Activated naive CD8-positive, alpha-beta T cell treated with anti-CD3 and anti-CD28 coated beads for 36 hours (primary cell): ENCODE data around the gene RFXANK. TPM values are rescaled to one million over a fixed set of nuclear protein-coding genes. Genes with fewer than 3 reads are reported as not detected.
"Not testable (repeated sequence)": the region's sequence is repeated elsewhere in the genome, so short reads cannot be mapped to it uniquely, and the experiment has no call there.

Experiments used
- DNase-seq: peaks from one replicate; pipeline ENCODE4 v3.0.0; 2021
- H3K27ac Mint-ChIP-seq: one replicate; pipeline ENCODE4 v1.8.0; 2022; ENCODE audit warnings: mild to moderate bottlenecking, moderate library complexity, mixed read lengths
- H3K27me3 Mint-ChIP-seq: one replicate; pipeline ENCODE4 v1.8.0; 2022; ENCODE audit warnings: mild to moderate bottlenecking, mixed read lengths
- H3K36me3 Mint-ChIP-seq: one replicate; pipeline ENCODE4 v1.8.0; 2021; ENCODE audit warnings: mild to moderate bottlenecking, mixed read lengths
- H3K4me1 Mint-ChIP-seq: one replicate; pipeline ENCODE4 v1.8.0; 2021; ENCODE audit warnings: mixed read lengths
- H3K4me3 Mint-ChIP-seq: one replicate; pipeline ENCODE4 v1.8.0; 2022; ENCODE audit warnings: mild to moderate bottlenecking, moderate library complexity, mixed read lengths
- H3K9me3 Mint-ChIP-seq: one replicate; pipeline ENCODE4 v1.8.0; 2022; ENCODE audit warnings: mixed read lengths
- total RNA-seq, 2 experiments: library from RNA; stranded (reverse); gene quantifications; one replicate each; pipeline ENCODE4 v1.2.3, GENCODE V29; 2021

RFXANK gene
- total RNA-seq, 2 experiments from 2014 or later, result 84.6 to 85.4 TPM

- Mint-ChIP-seq H3K27ac (no peak overlapping the region), H3K36me3 (no peaks in the 10 kb centered on the region), H3K9me3 (no peaks in the 10 kb centered on the region), H3K27me3 (peaks cover 50% of the 10 kb centered on the region), H3K4me3 (no peak overlapping the region), H3K4me1 (peaks cover 10% of the 10 kb centered on the region)
- no peak for DNase-seq
Measured at GRCh38 chr19:19209372-19209771, 17.3 kb downstream of the RFXANK start.

GRCh38 chr19:19211499-19212420 is 19.7 kb downstream of the RFXANK start, which contains the start of gene NCAN:
TSS of gene NCAN (plus strand) at chr19:19211958. CDS start at chr19:19216954, 4,996 bp downstream.
- no peak for DNase-seq
- peaks cover 10% of the 10 kb centered on the region for H3K4me1 Mint-ChIP-seq
- H3K27me3 Mint-ChIP-seq, result peaks cover 71% of the 10 kb centered on the region
- no peaks in the 10 kb centered on the region for H3K36me3 Mint-ChIP-seq
- H3K9me3 Mint-ChIP-seq, result no peaks in the 10 kb centered on the region
- H3K27ac Mint-ChIP-seq, result no peak within 1 kb of the TSS
- no peak within 1 kb of the TSS for H3K4me3 Mint-ChIP-seq

DNA sequence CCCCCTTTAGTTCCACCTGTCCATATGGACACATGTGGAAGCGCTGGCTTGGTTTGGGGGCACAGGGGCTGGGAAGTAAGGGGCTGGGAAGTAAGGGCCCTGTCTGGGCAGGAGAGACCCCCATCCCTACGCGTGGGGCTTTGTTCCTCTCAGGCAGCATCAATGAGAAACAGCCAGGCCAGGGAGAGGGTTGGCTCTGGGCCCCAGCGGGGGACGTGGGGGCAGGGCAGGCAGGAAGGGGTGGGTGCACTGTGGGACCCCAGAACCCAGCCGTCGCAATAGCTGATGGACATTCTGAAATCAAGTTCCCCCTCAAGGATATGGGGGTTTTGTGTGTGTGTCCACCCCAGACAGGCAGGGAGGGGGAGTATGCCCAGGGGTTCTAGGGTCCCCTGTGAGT is 20.9 kb downstream of the RFXANK start:
- Mint-ChIP-seq H3K4me1 (peaks cover 5% of the 10 kb centered on the region), H3K4me3 (no peak overlapping the region), H3K27ac (no peak overlapping the region), H3K27me3 (peaks cover 77% of the 10 kb centered on the region), H3K36me3 (no peaks in the 10 kb centered on the region), H3K9me3 (no peaks in the 10 kb centered on the region)
- no peak for DNase-seq

DNA sequence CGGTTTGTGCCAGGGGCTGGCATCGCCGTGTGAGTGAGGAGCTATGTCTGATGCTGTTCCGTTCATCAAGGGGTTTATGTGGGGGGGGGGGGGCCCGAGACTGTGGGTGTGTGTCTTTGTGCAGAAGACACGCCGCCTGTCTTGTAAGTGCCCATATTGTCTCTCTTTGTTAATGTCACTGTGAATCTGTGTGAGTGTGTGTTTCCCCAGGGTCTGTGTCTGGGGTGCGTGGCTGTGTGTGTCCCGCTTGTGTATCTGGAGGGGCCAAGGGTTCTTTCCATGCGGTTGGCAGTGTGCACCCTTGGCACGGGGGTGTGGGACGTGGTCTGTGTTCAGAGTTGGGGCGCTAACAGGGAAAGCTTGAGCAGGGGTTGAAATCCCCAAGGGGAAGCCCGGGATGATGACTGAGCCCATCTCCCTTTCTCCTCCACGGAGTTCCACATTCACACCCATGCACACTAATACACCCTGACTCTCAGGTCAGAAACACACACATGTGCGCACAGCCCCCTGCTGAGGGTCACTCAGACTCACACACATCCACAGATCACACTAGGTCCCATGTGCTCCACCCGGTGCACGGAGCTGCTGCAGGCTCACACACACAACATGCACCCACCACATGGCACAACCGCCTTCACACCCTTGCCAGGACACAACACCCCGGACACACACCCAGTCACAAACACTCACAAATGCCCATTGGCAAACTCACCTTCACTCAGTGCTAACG is 21.5 kb downstream of the RFXANK start:
- Mint-ChIP-seq H3K4me3 (no peak overlapping the region), H3K27ac (no peak overlapping the region), H3K27me3 (peaks cover 77% of the 10 kb centered on the region), H3K36me3 (no peaks in the 10 kb centered on the region), H3K9me3 (no peaks in the 10 kb centered on the region), H3K4me1 (peaks cover 5% of the 10 kb centered on the region)
- DNase-seq, result no peak

- no peaks in the 10 kb centered on the region for H3K9me3 Mint-ChIP-seq
- H3K36me3 Mint-ChIP-seq, result no peaks in the 10 kb centered on the region
- peaks cover 74% of the 10 kb centered on the region for H3K27me3 Mint-ChIP-seq
- DNase-seq, result no peak
- H3K4me1 Mint-ChIP-seq, result peaks cover 5% of the 10 kb centered on the region
- no peak overlapping the region for H3K4me3 Mint-ChIP-seq
- H3K27ac Mint-ChIP-seq, result no peak overlapping the region
Measured at GRCh38 chr19:19214159-19214490, 22.1 kb downstream of the RFXANK start.

GRCh38 chr19:19214892-19215291 is 22.8 kb downstream of the RFXANK start:
- H3K27me3 Mint-ChIP-seq, result peaks cover 71% of the 10 kb centered on the region
- no peak overlapping the region for H3K4me3 Mint-ChIP-seq
- H3K4me1 Mint-ChIP-seq, result peaks cover 5% of the 10 kb centered on the region
- no peaks in the 10 kb centered on the region for H3K9me3 Mint-ChIP-seq
- H3K36me3 Mint-ChIP-seq, result no peaks in the 10 kb centered on the region
- no peak overlapping the region for H3K27ac Mint-ChIP-seq
- DNase-seq, result peak; percentile 37

GRCh38 chr19:19215792-19216191 is 23.7 kb downstream of the RFXANK start:
- Mint-ChIP-seq H3K27me3 (peaks cover 66% of the 10 kb centered on the region), H3K36me3 (no peaks in the 10 kb centered on the region), H3K4me3 (no peak overlapping the region), H3K27ac (no peak overlapping the region), H3K4me1 (peaks cover 5% of the 10 kb centered on the region), H3K9me3 (no peaks in the 10 kb centered on the region)
- DNase-seq, result no peak

- Mint-ChIP-seq H3K4me3 (no peak overlapping the region), H3K36me3 (no peaks in the 10 kb centered on the region), H3K9me3 (no peaks in the 10 kb centered on the region), H3K27me3 (peaks cover 55% of the 10 kb centered on the region), H3K27ac (no peak overlapping the region), H3K4me1 (peaks cover 5% of the 10 kb centered on the region)
- no peak for DNase-seq
Measured at GRCh38 chr19:19217099-19217498, 25.0 kb downstream of the RFXANK start.

- no peaks in the 10 kb centered on the region for H3K9me3 Mint-ChIP-seq
Measured at GRCh38 chr19:19218911-19219310, 26.9 kb downstream of the RFXANK start.

DNA sequence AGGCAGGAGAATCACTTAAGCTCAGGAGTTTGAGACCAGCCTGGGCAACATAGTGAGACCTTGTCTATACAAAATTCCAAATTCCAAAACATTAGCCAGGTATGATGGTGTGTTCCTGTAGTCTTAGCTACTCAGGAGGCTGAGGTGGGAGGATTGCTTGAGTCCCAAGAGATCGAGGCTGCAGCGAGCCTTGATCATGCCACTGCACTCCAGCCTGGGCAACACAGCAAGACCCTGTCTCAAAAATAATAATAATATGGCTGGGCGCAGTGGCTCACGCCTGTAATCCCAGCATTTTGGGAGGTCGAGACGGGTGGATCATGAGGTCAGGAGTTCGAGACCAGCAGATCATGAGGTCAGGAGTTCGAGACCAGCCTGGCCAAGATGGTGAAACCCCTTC is 28.9 kb downstream of the RFXANK start:
- H3K27ac Mint-ChIP-seq, H3K36me3 Mint-ChIP-seq, H3K4me3 Mint-ChIP-seq, H3K4me1 Mint-ChIP-seq, DNase-seq, H3K9me3 Mint-ChIP-seq: not testable (repeated sequence)
- peaks cover 39% of the 10 kb centered on the region for H3K27me3 Mint-ChIP-seq

More at GRCh38 chr19:19218911-19219310, 26.9 kb downstream of the RFXANK start:
- no peak for DNase-seq
- peaks cover 2% of the 10 kb centered on the region for H3K4me1 Mint-ChIP-seq
- no peaks in the 10 kb centered on the region for H3K36me3 Mint-ChIP-seq
- H3K27me3 Mint-ChIP-seq, result peaks cover 46% of the 10 kb centered on the region
- no peak overlapping the region for H3K4me3 Mint-ChIP-seq
- H3K27ac Mint-ChIP-seq, result no peak overlapping the region

- Mint-ChIP-seq H3K36me3 (no peaks in the 10 kb centered on the region), H3K9me3 (no peaks in the 10 kb centered on the region), H3K27me3 (peaks cover 28% of the 10 kb centered on the region), H3K4me3 (no peak overlapping the region), H3K4me1 (peaks cover 1% of the 10 kb centered on the region), H3K27ac (no peak overlapping the region)
- no peak for DNase-seq
Measured at GRCh38 chr19:19223060-19223459, 31.0 kb downstream of the RFXANK start.

GRCh38 chr19:19223636-19224035 is 31.6 kb downstream of the RFXANK start:
- Mint-ChIP-seq H3K36me3 (no peaks in the 10 kb centered on the region), H3K27ac (no peak overlapping the region), H3K4me1 (peaks cover 1% of the 10 kb centered on the region), H3K27me3 (peaks cover 34% of the 10 kb centered on the region), H3K4me3 (no peak overlapping the region), H3K9me3 (no peaks in the 10 kb centered on the region)
- no peak for DNase-seq

- Mint-ChIP-seq H3K4me1 (peaks cover 1% of the 10 kb centered on the region), H3K4me3 (no peak overlapping the region), H3K27me3 (peaks cover 38% of the 10 kb centered on the region), H3K27ac (no peak overlapping the region), H3K36me3 (no peaks in the 10 kb centered on the region), H3K9me3 (no peaks in the 10 kb centered on the region)
- DNase-seq, result no peak
Measured at GRCh38 chr19:19224150-19224851, 32.2 kb downstream of the RFXANK start.

DNA sequence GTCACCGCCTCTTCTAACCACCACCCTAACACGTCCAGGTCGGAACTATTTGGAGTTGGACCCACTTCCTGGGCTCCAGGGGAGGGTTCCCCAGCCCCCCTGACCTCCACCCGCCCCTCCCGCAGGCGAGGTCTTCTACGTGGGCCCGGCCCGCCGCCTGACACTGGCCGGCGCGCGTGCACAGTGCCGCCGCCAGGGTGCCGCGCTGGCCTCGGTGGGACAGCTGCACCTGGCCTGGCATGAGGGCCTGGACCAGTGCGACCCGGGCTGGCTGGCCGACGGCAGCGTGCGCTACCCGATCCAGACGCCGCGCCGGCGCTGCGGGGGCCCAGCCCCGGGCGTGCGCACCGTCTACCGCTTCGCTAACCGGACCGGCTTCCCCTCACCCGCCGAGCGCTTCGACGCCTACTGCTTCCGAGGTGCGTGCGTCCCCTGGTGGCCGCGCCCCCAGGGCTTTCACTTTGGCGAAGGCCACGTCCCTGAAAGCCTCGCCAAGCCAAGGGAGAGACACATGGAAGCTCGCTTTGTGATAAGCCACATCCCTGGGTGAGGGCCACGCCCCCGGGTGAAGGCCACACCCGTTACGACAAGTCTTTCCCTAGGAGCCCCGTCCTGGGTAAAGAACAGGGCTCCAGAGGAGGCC is 32.9 kb downstream of the RFXANK start:
- H3K27me3 Mint-ChIP-seq, result peaks cover 38% of the 10 kb centered on the region
- H3K4me3 Mint-ChIP-seq, result peak overlapping the region; percentile 68
- no peak overlapping the region for H3K27ac Mint-ChIP-seq
- peak; percentile 83 for DNase-seq
- no peaks in the 10 kb centered on the region for H3K36me3 Mint-ChIP-seq
- H3K4me1 Mint-ChIP-seq, result peaks cover 1% of the 10 kb centered on the region
- H3K9me3 Mint-ChIP-seq, result no peaks in the 10 kb centered on the region

GRCh38 chr19:19226204-19226603 is 34.1 kb downstream of the RFXANK start:
- no peak overlapping the region for H3K4me3 Mint-ChIP-seq
- H3K27ac Mint-ChIP-seq, result no peak overlapping the region
- peaks cover 1% of the 10 kb centered on the region for H3K4me1 Mint-ChIP-seq
- H3K9me3 Mint-ChIP-seq, result no peaks in the 10 kb centered on the region
- no peak for DNase-seq
- no peaks in the 10 kb centered on the region for H3K36me3 Mint-ChIP-seq
- peaks cover 38% of the 10 kb centered on the region for H3K27me3 Mint-ChIP-seq
